NCI-H2081 (cell line): ENCODE results near the gene SP100.
"Not testable (repeated sequence)": the region's sequence is repeated elsewhere in the genome, so short reads cannot be mapped to it uniquely, and the experiment has no call there.

ENCODE experiments used
- DNase-seq, 2 experiments: peaks; one replicate each; lab custom pipeline; 2025; lab: John Stamatoyannopoulos, UW

SP100 gene

GRCh38 chr2:230419181-230419580, 3.2 kb downstream of the SP100 start:
- no peak for DNase-seq

- no peak for DNase-seq
Observed at GRCh38 chr2:230422149-230422548, 6.1 kb downstream of the SP100 start.

DNA sequence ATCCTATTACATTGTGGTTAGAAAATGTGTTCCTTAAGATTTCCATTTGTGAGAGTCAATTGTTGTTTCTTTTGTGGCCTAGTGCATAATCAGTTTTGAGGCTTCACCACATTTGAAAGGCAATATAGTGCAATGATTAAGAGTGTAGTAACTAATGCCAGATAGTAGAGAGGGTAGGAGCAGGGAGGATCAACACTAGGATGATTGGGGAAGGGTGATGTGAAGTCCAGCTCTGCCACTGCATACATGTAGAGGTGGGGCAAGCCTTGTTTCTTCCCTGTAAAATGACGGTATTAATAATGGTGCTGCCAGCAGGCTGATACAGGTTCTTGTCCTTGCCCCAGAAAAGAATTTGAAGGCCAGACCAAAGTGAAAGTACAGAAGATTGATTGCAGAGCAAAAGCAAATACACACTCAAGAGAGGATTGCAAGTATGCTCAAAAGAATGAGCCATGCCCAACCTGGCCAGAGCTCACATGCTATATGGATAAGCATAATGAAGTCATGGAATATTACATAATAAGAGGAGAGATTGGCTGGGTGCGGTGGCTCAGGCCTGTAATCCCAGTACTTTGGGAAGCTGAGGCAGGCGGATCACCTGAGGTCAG, 8.0 kb downstream of the SP100 start:
- no peak for DNase-seq

DNA sequence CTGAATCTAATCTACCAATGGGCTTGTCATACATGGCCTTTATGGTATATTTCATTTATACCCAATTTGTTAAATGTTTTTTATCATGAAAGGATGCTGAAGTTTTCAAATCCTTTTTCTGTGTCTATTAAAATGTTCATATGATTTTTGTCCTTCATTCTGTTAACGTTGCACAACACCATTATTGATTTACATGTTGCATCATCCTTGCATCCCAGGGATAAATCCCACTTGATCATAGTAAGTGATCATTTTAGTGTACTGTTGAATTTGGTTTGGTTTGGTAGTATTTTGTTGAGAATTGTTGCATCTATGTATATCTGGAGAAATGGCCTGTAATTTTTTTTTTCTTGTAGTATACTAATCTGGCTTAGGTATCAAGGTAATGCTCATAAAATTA, 9.4 kb downstream of the SP100 start:
- no peak for DNase-seq

DNA sequence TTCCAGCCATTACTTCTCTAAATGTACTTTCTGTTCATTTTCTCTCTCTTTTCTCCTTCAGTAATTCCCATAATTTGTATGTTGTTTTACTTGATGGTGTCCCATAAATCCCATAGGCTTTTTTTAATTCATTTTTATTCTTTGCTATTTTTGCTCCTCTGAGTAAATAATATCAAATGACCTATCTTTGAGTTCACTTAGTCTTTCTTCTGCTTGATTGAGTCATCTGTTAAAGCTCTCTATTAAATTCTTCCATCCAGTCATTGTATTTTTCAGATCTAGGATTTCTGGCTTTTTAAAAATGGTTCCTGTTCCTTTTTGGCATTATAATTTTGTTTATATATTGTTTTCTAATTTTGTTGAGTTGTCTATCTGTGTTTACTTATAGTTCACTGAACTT, 13.5 kb downstream of the SP100 start:
- DNase-seq = no peak

- DNase-seq = no peak
Observed at GRCh38 chr2:230430957-230431910, 15.2 kb downstream of the SP100 start.

GRCh38 chr2:230434677-230435324, 18.8 kb downstream of the SP100 start:
- no peak for DNase-seq

GRCh38 chr2:230435431-230435830, 19.4 kb downstream of the SP100 start:
- DNase-seq = no peak

DNA sequence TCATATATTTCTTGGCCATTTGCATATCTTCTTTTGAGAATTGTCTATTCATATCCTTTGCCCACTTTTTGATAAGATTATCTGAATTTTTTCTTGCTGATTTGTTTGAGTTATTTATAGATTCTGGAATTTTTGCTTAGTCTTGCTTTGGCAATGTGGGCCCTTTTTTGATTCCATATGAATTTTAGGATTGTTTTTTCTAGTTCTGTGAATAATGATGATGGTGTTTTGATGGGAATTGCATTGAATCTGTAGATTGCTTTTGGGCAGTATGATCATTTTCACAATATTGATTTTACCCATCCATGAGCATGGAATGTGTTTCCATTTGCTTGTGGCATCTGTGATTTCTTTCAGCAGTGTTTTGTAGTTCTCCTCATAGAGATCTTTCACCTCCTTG, 23.1 kb downstream of the SP100 start:
- DNase-seq = not testable (repeated sequence)

DNA sequence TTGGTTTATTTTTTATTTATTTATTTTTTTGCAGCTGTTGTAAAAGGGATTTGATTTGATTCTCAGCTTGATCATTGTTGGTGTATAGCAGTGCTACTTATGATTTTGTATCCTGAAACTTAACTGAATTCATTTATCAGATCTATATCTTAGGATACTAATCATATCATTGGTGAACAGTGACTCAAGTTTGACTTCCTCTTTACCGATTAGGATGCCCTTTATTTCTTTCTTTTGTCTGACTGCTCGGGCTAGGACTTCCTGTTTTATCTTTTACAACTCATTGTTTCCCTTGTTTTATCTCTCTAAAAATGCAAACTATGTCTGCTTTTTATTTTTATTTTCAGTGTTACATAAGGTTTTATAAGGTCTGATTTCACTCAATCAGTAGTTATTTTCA, 23.6 kb downstream of the SP100 start:
- no peak for DNase-seq

GRCh38 chr2:230441227-230441897, 25.4 kb downstream of the SP100 start:
- DNase-seq = no peak

- DNase-seq = no peak
Observed at GRCh38 chr2:230443541-230443940, 27.5 kb downstream of the SP100 start.

- no peak for DNase-seq
Observed at GRCh38 chr2:230444832-230445231, 28.8 kb downstream of the SP100 start.

DNA sequence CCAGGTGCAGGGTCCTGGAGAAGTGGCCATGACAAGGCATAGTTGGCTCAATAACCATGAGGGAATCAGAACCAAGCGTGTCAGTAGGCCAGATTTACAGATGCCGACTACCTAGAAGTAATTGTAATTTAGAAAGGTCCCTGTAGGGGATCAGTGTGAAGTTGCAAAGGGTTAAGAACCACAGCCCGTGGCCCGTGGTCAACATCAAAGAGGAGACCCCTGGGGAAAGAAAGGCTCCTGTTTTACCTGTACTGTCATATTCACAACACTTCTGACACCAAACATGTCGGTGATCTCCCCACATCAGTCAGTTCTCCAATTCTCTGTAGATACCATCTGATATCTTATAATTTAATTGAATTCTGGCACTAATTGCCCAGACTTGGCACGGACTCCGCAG, 31.0 kb downstream of the SP100 start:
- no peak for DNase-seq

GRCh38 chr2:230447455-230448451, 31.8 kb downstream of the SP100 start:
- DNase-seq = no peak

DNA sequence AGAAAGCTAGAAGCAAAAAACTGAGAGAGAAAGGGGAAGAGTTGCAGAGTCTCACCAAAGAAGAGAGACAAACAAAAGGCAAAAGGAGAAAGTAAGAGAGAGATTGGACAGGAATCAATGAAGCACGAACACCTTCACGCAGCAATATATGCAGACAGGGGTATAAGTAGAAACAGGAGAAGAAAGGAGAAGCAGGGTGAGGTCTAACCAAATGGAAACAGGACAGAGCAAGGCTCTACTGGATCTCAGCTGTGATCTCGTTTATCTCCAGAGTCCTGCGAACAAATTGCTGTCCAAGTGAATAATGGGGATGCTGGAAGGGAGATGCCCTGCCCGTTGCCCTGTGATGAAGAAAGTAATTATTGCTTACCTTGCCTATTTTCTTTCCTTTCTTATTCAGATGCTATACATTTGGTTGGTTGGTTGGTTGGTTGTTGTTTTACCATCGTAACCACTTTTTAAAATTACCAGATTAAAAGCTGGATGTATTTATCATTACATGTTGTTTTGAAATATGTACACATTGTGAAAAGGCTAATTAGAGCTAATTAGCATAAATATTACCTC, 34.0 kb downstream of the SP100 start:
- DNase-seq = no peak

DNA sequence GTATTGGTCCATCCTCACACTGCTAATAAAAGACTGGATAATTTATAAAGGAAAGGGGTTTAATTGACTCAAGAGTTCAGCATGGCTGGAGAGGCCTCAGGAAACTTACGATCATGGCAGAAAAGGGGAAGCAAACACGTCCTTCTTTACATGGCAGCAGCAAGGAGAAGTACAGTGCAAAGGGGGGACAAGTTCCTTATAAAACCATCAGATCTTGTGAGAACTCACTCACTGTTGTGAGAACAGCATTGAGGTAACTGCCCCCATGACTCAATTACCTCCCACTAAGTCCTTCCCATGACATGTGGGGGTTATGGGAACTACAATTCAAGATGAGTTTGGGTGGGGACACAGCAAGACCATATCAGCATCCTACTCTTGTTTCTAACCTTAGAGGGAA, 37.0 kb downstream of the SP100 start:
- DNase-seq = no peak

- no peak for DNase-seq
Observed at GRCh38 chr2:230455005-230455684, 39.1 kb downstream of the SP100 start.

GRCh38 chr2:230457073-230457768, 41.2 kb downstream of the SP100 start:
- no peak for DNase-seq

DNA sequence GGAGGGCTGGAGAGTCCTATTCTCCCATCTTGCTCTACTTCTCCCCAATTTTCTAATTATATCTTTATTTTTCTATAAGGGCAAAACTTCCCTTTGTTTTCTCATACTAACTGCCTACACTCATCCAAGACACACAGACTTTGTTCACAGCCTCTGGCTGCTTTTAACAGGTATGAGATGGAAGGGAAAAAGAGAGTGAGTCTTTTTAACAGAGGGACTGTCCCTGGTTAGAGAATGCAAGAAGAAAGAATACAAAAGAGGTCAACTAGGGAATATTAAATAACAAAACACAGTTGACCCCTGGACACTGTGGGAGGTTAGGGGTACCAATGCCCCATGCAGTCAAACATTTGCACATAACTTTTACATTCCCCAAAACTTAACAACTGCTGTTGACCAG, 41.8 kb downstream of the SP100 start:
- DNase-seq = no peak
